Smooth muscle cell (in vitro differentiated cells): ENCODE data around the gene LNPEP. TPM values are rescaled to one million over a fixed set of nuclear protein-coding genes. Genes with fewer than 3 reads are reported as not detected.
A peak's percentile ranks its signal among the peaks of the same experiment; 100 is the strongest.

Experiments used
- DNase-seq: peaks from one replicate; lab custom pipeline; 2025; ENCODE audit not compliant: unreplicated experiment; lab: John Stamatoyannopoulos, UW
- H2AFZ ChIP-seq: fragments of 200-600 bp; sonication (generic); 2 replicates; pipeline ENCODE4 v1.6.0; 2016; ENCODE audit warnings: antibody characterized with exemption, low read depth, mild to moderate bottlenecking
- H3F3A ChIP-seq: fragments of 200-600 bp; sonication (generic); 2 replicates; pipeline ENCODE4 v1.6.0; 2017; ENCODE audit warnings: antibody characterized with exemption, low read depth
- H3K27ac ChIP-seq: fragments of 200-600 bp; sonication (generic); 2 replicates; pipeline ENCODE4 v1.5.1; 2016; ENCODE audit warnings: low read depth, mild to moderate bottlenecking
- H3K27me3 ChIP-seq: fragments of 200-600 bp; sonication (generic); 2 replicates; pipeline ENCODE4 v1.6.1; 2016; ENCODE audit warnings: low read depth, mild to moderate bottlenecking
- H3K36me3 ChIP-seq: fragments of 200-600 bp; sonication (generic); 2 replicates; pipeline ENCODE4 v1.5.1; 2016; ENCODE audit warnings: low read depth
- H3K4me1 ChIP-seq: fragments of 200-600 bp; sonication (generic); 2 replicates; pipeline ENCODE4 v1.5.1; 2016; ENCODE audit warnings: low read depth
- H3K4me2 ChIP-seq: fragments of 200-600 bp; sonication (generic); 2 replicates; pipeline ENCODE4 v1.6.0; 2016; ENCODE audit warnings: mild to moderate bottlenecking
- H3K4me3 ChIP-seq: fragments of 200-600 bp; sonication (generic); 2 replicates; pipeline ENCODE4 v1.5.1; 2016; ENCODE audit warnings: mild to moderate bottlenecking
- H3K79me2 ChIP-seq: fragments of 200-600 bp; sonication (generic); 2 replicates; pipeline ENCODE4 v1.6.0; 2016; ENCODE audit warnings: low read depth, mild to moderate bottlenecking
- H3K9ac ChIP-seq: fragments of 200-600 bp; sonication (generic); 2 replicates; pipeline ENCODE4 v1.6.0; 2016; ENCODE audit warnings: low read depth
- H3K9me3 ChIP-seq: fragments of 200-600 bp; sonication (generic); replicated peaks from 2 replicates; pipeline ENCODE4 v1.5.1; 2016; ENCODE audit warnings: low read depth
- H4K20me1 ChIP-seq: fragments of 200-600 bp; sonication (generic); 2 replicates; pipeline ENCODE4 v1.6.0; 2016; ENCODE audit warnings: low read depth
- CTCF ChIP-seq: fragments of 200-600 bp; sonication (generic); IDR thresholded peaks from 2 replicates; pipeline ENCODE4 v1.5.1; 2017; ENCODE audit warnings: borderline replicate concordance, mild to moderate bottlenecking, antibody characterized with exemption; ENCODE audit not compliant: insufficient read depth, poor library complexity, severe bottlenecking
- WGBS: methylation state at CpG from one replicate; pipeline ENCODE4 v1.1.7; 2016; ENCODE audit warnings: low lambda C conversion rate; 5-methylcytosine and 5-hydroxymethylcytosine counted together
- polyA plus RNA-seq: library from polyadenylated mRNA; unstranded; fragments of >200 nt; fragmentation: Nextera tagmentation; extraction: Ambion mirVana; gene quantifications from 2 replicates; pipeline ENCODE4 v1.2.1, GENCODE V29; 2016
- total RNA-seq: library from RNA; depleted of rRNA; stranded (reverse); fragments of >200 nt; gene quantifications from 2 replicates; pipeline ENCODE4 v1.2.3, GENCODE V29; 2014

LNPEP gene
- total and polyA plus RNA-seq, 2 experiments from 2014 or later: 2.3 to 24.3 TPM

DNA sequence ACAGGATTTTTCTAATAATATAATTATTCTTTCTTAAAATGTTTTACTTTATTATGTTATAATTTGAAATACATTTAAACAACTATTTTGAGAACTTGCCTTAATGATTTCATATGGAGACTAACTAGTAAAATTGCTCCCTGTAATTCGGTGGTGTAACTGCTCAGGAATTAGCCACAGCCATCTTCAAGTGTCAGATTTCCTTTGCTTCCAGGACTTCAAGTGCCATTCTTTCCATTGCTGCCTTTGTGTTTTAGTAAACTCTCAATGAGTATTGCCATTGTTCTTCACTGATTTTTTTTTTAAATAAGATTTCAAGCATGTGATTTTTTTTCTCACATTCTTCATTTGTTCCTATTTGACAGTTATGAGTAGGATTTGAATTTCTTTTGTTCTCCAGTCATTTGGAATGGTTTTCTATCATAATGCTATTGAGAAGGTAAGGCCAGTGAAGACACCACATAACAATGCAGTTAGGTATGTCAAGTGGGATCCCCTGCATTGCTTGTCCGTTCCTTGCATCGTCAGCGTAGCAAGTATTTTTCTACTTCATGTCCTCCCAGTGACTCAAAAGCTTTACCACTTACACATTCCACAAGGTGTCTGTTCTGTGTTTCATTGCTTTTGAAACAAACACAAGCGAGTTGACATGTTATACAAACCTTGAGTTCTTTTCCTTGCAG lies 83.7 kb downstream of the LNPEP start:
- no peak for DNase-seq
- no peaks in the 10 kb centered on the region for H3K36me3 ChIP-seq

GRCh38 chr5:97021416-97021815 lies 85.5 kb downstream of the LNPEP start:
- no peak for TF ChIP-seq CTCF
- Histone ChIP-seq H2AFZ (no peak overlapping the region), H3K4me2 (no peak overlapping the region), H3K4me1 (peaks cover 10% of the 10 kb centered on the region), H3K27me3 (no peaks in the 10 kb centered on the region), H3K4me3 (no peak overlapping the region), H3K36me3 (no peaks in the 10 kb centered on the region), H3K79me2 (no peaks in the 10 kb centered on the region), H4K20me1 (no peaks in the 10 kb centered on the region), H3K9ac (no peak overlapping the region), H3K27ac (no peak overlapping the region), H3K9me3 (no peaks in the 10 kb centered on the region), H3F3A (no peaks in the 10 kb centered on the region)
- no peak for DNase-seq
- 97% methylated on average over 1 of the region's 1 CpG for WGBS

More for the DNA sequence above, 83.7 kb downstream of the LNPEP start:
- Histone ChIP-seq H3F3A (no peaks in the 10 kb centered on the region), H3K4me3 (no peak overlapping the region), H3K9ac (peak overlapping the region; percentile 20), H3K9me3 (no peaks in the 10 kb centered on the region), H3K4me2 (no peak overlapping the region), H3K79me2 (no peaks in the 10 kb centered on the region), H3K27me3 (no peaks in the 10 kb centered on the region), H4K20me1 (no peaks in the 10 kb centered on the region), H2AFZ (no peak overlapping the region), H3K27ac (peak overlapping the region; percentile 77), H3K4me1 (peaks cover 10% of the 10 kb centered on the region)
- TF ChIP-seq CTCF: no peak
- 51% methylated on average over 5 of the region's 5 CpGs for WGBS

DNA sequence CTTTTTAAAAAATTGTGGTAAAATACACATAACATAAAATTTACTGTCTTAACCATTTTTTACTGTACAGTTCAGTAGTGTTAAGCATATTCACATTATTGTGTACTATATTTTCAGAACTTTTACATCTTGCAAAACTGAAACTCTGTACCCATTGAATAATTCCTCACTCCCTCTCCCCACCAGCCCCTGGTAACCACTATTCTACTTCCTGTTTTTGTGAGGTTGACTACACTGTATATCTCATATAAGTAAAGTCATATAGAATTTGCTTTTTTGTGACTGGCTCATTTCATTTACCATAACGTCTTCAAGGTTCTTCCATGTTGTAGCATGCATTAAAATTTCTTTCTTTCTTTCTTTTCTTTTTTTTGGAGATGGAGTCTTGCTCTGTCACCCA lies 87.0 kb downstream of the LNPEP start:
- no peak overlapping the region for H3K4me2 ChIP-seq
- no peak overlapping the region for H3K27ac ChIP-seq
- peaks cover 6% of the 10 kb centered on the region for H3K36me3 ChIP-seq
- H4K20me1 ChIP-seq: no peaks in the 10 kb centered on the region
- TF ChIP-seq CTCF: no peak
- no peak overlapping the region for H3K4me3 ChIP-seq
- no peaks in the 10 kb centered on the region for H3K9me3 ChIP-seq
- no peaks in the 10 kb centered on the region for H3F3A ChIP-seq
- H3K79me2 ChIP-seq: no peaks in the 10 kb centered on the region
- H3K9ac ChIP-seq: no peak overlapping the region
- WGBS: 95% methylated on average over 1 of the region's 1 CpG
- DNase-seq: no peak
- no peak overlapping the region for H2AFZ ChIP-seq
- H3K27me3 ChIP-seq: no peaks in the 10 kb centered on the region
- H3K4me1 ChIP-seq: peaks cover 10% of the 10 kb centered on the region

DNA sequence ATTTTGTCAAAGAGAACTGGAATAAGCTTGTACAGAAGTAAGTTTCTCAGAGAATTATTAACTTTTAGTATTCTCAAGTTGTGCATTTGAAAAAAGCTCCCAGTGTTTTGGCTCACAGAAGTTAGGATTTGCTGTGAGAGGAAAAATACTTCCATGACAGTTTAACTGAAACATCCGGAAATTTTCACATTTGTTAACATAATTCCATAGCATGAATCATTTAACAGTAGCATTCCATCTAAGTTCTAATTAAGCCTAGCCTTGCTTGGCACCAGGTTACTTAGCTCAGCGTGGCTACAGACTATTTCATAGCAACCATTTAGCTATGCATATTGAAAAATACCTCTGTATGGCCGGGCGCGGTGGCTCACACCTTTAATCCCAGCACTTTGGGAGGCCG lies 90.8 kb downstream of the LNPEP start:
- no peak overlapping the region for H2AFZ ChIP-seq
- no peak overlapping the region for H3K9ac ChIP-seq
- no peak overlapping the region for H3K27ac ChIP-seq
- no peak for DNase-seq
- WGBS: 96% methylated on average over 6 of the region's 6 CpGs
- no peaks in the 10 kb centered on the region for H3K79me2 ChIP-seq
- peaks cover 6% of the 10 kb centered on the region for H3K36me3 ChIP-seq
- H4K20me1 ChIP-seq: no peaks in the 10 kb centered on the region
- TF ChIP-seq CTCF: no peak
- no peaks in the 10 kb centered on the region for H3F3A ChIP-seq
- H3K4me3 ChIP-seq: no peak overlapping the region
- H3K27me3 ChIP-seq: no peaks in the 10 kb centered on the region
- no peak overlapping the region for H3K4me2 ChIP-seq
- no peaks in the 10 kb centered on the region for H3K9me3 ChIP-seq
- H3K4me1 ChIP-seq: no peaks in the 10 kb centered on the region
